Chondrocyte (in vitro differentiated cells): ENCODE data around the gene OCSTAMP. TPM values are rescaled to one million over a fixed set of nuclear protein-coding genes. Genes with fewer than 3 reads are reported as not detected.

ENCODE experiments used
- DNase-seq: peaks from one replicate; pipeline ENCODE4 v3.0.0; 2021; ENCODE audit warnings: mixed read lengths, low spot score
- H3K27ac Mint-ChIP-seq: one replicate; pipeline ENCODE4 v1.8.0; 2021; ENCODE audit warnings: mild to moderate bottlenecking, moderate library complexity, mixed read lengths; ENCODE audit not compliant: unreplicated experiment
- H3K27me3 Mint-ChIP-seq: 2 replicates; pipeline ENCODE4 v1.8.0; 2021; ENCODE audit warnings: low read depth, mixed read lengths
- H3K36me3 Mint-ChIP-seq: 2 replicates; pipeline ENCODE4 v1.8.0; 2021; ENCODE audit warnings: low read depth, mixed read lengths
- H3K4me1 Mint-ChIP-seq: 2 replicates; pipeline ENCODE4 v1.8.0; 2021; ENCODE audit warnings: low read depth, mild to moderate bottlenecking, mixed read lengths
- H3K4me3 Mint-ChIP-seq: one replicate; pipeline ENCODE4 v1.8.0; 2021; ENCODE audit warnings: mild to moderate bottlenecking, moderate library complexity, mixed read lengths; ENCODE audit not compliant: unreplicated experiment
- H3K9me3 Mint-ChIP-seq: 2 replicates; pipeline ENCODE4 v1.8.0; 2021; ENCODE audit warnings: low read depth, mixed read lengths
- CTCF ChIP-seq: fragments of 200-600 bp; sonication (generic); IDR thresholded peaks from 2 replicates; pipeline ENCODE4 v1.5.0; 2021; ENCODE audit warnings: antibody characterized with exemption, mild to moderate bottlenecking, moderate library complexity
- total RNA-seq: library from RNA; stranded (reverse); gene quantifications from 3 replicates; pipeline ENCODE4 v1.2.1, GENCODE V29; 2021

OCSTAMP gene
- total RNA-seq, 1 donor from 2014 or later = not detected

DNA sequence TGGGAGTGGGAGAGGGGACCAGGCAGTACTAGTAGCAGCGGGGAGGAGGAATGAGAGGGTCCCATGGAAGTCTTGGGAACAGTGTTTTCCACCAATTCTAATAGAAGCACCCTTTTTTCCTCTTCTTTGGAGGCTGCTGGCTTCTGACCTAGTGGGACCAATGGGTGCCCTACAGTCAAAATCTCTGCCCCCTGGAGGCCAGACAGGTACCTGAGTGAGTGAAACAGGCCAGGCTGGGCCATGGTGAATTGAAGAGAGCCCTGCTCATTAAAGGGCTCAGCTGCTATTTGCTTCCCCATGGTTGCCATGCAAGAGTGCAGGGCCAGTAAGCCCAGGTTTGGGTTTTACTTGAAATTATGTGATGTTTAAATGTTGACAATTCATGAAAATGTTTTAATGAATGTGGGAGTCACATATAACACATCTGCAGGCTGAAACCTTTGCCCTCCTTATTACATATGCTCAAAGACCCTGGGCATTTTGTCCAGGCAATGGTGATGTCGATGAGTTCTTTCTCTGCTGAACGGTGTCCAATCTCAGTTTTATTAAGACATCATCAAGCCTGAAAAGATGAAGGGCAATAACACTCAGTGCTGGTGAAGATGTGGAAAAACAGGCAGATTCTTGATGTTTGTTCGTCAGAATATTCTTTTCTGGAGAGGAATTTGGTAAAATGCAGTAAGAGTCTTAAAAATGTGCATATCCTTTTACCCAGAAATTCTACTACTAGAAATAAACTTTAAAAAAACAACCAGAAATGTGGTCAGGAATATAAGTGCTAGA is 42.3 kb upstream of the OCSTAMP start:
- Mint-ChIP-seq H3K9me3 (peaks cover 3% of the 10 kb centered on the region), H3K4me3 (no peak overlapping the region), H3K4me1 (no peaks in the 10 kb centered on the region), H3K27me3 (peaks cover 12% of the 10 kb centered on the region), H3K36me3 (peaks cover 7% of the 10 kb centered on the region), H3K27ac (no peak overlapping the region)
- TF ChIP-seq CTCF = no peak
- DNase-seq = no peak

DNA sequence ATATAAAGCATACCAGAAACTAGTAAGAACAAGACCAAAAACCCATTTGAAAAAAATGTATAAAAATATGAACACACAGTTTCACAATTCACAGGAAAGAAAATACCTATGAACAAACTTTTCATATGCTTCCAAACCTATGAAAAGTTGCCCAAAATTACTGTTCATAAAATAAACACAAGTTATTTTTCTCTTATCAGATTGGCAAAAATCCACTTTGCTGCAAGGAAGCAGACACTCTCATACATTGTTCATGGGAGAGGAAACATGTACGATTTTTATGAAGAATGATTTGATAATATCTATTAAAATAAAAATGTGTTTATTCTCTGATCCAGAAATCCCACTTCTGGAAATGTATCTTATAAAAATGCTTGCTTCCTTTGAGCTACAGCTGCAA is 40.0 kb upstream of the OCSTAMP start:
- Mint-ChIP-seq H3K9me3 (peaks cover 3% of the 10 kb centered on the region), H3K4me3 (no peak overlapping the region), H3K4me1 (no peaks in the 10 kb centered on the region), H3K27ac (no peak overlapping the region), H3K27me3 (peaks cover 7% of the 10 kb centered on the region), H3K36me3 (peaks cover 3% of the 10 kb centered on the region)
- DNase-seq = no peak
- no peak for TF ChIP-seq CTCF

GRCh38 chr20:46588532-46589511 is 38.4 kb upstream of the OCSTAMP start:
- no peak for DNase-seq
- no peak for TF ChIP-seq CTCF
- Mint-ChIP-seq H3K27ac (no peak overlapping the region), H3K4me3 (no peak overlapping the region), H3K9me3 (peaks cover 3% of the 10 kb centered on the region), H3K4me1 (no peaks in the 10 kb centered on the region), H3K36me3 (peaks cover 3% of the 10 kb centered on the region), H3K27me3 (peaks cover 3% of the 10 kb centered on the region)

GRCh38 chr20:46587986-46588385 is 37.5 kb upstream of the OCSTAMP start:
- Mint-ChIP-seq H3K27ac (no peak overlapping the region), H3K4me3 (no peak overlapping the region), H3K9me3 (peaks cover 1% of the 10 kb centered on the region), H3K27me3 (peaks cover 3% of the 10 kb centered on the region), H3K36me3 (peaks cover 3% of the 10 kb centered on the region), H3K4me1 (no peaks in the 10 kb centered on the region)
- DNase-seq = no peak
- TF ChIP-seq CTCF = no peak

DNA sequence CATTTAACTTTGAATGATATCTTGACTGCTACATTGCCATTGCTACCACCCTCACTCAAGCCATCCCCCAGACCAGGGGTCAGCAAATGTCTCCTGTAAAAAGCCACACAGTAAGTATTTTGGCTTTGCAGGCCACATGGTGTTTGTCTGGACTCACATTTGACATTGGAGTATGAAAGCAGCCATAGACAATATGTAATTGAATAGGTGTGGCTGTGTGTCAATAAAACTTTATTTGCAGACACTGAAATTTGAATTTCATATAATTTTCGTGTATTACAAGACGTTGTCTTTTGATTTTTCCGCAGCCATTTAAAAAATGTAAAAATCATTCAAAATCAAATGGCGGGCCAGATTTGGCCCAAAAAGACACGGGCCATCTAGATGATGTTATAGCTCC is 36.3 kb upstream of the OCSTAMP start:
- H3K36me3 Mint-ChIP-seq = peaks cover 1% of the 10 kb centered on the region
- H3K9me3 Mint-ChIP-seq = no peaks in the 10 kb centered on the region
- no peak overlapping the region for H3K27ac Mint-ChIP-seq
- H3K27me3 Mint-ChIP-seq = peaks cover 3% of the 10 kb centered on the region
- H3K4me1 Mint-ChIP-seq = no peaks in the 10 kb centered on the region
- H3K4me3 Mint-ChIP-seq = no peak overlapping the region
- no peak for TF ChIP-seq CTCF
- no peak for DNase-seq
